Activated naive CD8-positive, alpha-beta T cell treated with anti-CD3 and anti-CD28 coated beads, Interleukin-2, amount 50 U/mL, for 24 hours (primary cell): ENCODE measurements around the gene PSMB3.

Experiments
- ATAC-seq: fragments of 150-1000 bp; cut with Tn5 transposase; one replicate; pipeline ENCODE4 v1.10.0; 2021
- DNase-seq: peaks from one replicate; pipeline ENCODE4 v3.0.0; 2021
- H3K27ac Mint-ChIP-seq: one replicate; pipeline ENCODE4 v1.8.0; 2021; ENCODE audit warnings: mild to moderate bottlenecking, mixed read lengths
- H3K27me3 Mint-ChIP-seq: one replicate; pipeline ENCODE4 v1.8.0; 2021; ENCODE audit warnings: mixed read lengths
- H3K36me3 Mint-ChIP-seq: one replicate; pipeline ENCODE4 v1.8.0; 2021; ENCODE audit warnings: low read depth, mixed read lengths
- H3K4me1 Mint-ChIP-seq: one replicate; pipeline ENCODE4 v1.8.0; 2021; ENCODE audit warnings: mixed read lengths
- H3K4me3 Mint-ChIP-seq: one replicate; pipeline ENCODE4 v1.8.0; 2021; ENCODE audit warnings: mild to moderate bottlenecking, moderate library complexity, mixed read lengths
- H3K9me3 Mint-ChIP-seq: one replicate; pipeline ENCODE4 v1.8.0; 2021; ENCODE audit warnings: mixed read lengths

Gene PSMB3

DNA sequence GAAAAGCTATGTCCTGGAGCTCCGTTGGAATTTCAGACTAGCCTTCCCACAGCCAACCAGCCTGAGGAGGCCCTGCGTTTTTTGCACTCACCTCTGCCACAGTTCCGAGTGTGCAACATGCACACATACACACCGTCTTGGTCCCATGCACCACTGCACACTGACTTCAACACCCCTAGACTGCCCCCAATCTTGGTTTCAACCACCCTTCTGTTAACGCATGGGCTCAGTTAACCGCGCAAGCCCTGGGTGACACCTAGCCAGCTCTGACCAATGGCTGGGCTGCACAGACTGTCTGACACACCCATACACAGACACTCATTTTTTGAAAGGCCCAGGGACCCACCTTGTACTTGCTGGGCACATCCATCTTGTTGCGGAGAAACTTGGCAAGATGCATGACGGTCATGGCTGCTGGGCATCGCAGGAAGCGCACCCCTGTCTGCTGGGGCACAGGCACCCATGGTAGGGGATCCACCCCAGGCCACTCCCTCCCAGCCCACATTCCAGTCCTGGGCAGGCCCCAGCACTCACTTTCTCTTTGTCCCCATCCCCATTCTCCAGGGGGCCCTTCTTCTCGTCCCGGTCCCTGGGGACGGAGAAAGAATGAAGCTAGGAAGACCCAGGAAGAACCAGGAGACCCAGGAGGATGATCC is 14.4 kb upstream of the PSMB3 start:
- H3K4me3 Mint-ChIP-seq = no peak overlapping the region
- no peak for ATAC-seq

DNA sequence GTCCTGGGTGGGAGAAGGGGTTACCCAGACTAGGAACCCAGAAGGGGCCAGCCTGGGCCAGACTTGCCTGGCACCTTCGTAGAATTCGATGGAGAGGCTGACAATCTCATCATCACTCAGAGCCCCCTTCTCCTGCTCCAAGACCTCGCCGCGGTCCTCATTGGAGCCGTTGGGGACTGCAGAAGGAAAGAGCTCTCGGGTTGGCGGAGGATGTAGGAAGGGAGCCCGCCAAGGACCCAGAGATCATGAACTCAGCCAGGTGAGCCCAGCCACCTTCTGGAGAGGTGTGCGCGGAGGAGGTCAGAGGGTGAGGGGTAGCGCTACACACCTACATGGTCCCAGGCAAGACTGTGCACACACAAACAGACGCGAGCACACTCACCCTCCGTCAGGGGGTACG is 13.9 kb upstream of the PSMB3 start:
- peaks cover 2% of the 10 kb centered on the region for H3K36me3 Mint-ChIP-seq
- no peak overlapping the region for H3K4me3 Mint-ChIP-seq

More for the DNA sequence above, 14.4 kb upstream of the PSMB3 start:
- Mint-ChIP-seq H3K27ac (no peak overlapping the region), H3K36me3 (peaks cover 2% of the 10 kb centered on the region), H3K9me3 (no peaks in the 10 kb centered on the region), H3K27me3 (peaks cover 5% of the 10 kb centered on the region), H3K4me1 (peaks cover 22% of the 10 kb centered on the region)
- no peak for DNase-seq

DNA sequence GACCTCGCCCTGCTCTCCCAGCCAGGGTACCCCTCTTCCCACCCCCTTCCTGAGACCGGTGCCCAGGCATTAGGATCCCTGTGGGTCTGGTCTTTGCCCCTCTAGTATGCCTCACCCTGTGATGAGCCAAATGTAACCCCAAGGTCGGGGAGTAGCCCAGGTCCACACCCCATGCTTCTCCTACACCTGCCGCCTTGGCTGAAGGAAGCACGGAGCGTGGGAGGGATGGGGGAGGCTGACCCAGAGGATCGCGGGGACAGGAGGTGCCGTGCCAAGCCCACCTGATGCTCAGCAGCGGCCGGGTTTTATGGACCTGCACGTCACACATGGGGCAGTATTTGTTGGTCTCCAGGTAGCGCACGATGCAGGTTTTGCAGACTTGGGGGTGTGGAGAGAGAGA is 13.2 kb upstream of the PSMB3 start:
- H3K9me3 Mint-ChIP-seq = no peaks in the 10 kb centered on the region
- H3K36me3 Mint-ChIP-seq = peaks cover 2% of the 10 kb centered on the region
- no peak overlapping the region for H3K4me3 Mint-ChIP-seq
- peaks cover 10% of the 10 kb centered on the region for H3K4me1 Mint-ChIP-seq
- DNase-seq (no peak), ATAC-seq (no peak)
- H3K27ac Mint-ChIP-seq = no peak overlapping the region
- peaks cover 15% of the 10 kb centered on the region for H3K27me3 Mint-ChIP-seq

More for the DNA sequence above, 13.9 kb upstream of the PSMB3 start:
- ATAC-seq (no peak), DNase-seq (no peak)
- Mint-ChIP-seq H3K9me3 (no peaks in the 10 kb centered on the region), H3K4me1 (peaks cover 16% of the 10 kb centered on the region), H3K27me3 (peaks cover 11% of the 10 kb centered on the region), H3K27ac (no peak overlapping the region)

DNA sequence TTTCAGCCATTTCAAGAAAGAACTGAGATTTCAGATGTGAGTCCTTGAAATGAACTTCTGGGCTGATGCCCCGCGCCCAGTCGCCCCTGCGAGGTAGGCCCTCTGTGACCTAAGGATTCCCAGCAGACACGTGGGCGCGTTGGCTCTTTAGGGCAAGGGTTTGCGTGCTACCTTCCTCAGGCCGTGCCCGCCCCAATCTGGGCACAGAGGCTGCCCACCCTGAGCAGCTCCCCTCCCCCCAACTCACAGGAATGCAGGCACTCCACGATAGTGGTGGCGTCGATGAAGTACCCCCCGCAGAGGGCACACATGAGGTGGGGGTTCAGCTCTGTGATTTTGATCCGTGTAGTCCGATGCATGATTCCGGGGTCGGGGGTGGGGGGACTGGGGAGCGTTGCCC is 12.5 kb upstream of the PSMB3 start:
- Mint-ChIP-seq H3K27me3 (peaks cover 22% of the 10 kb centered on the region), H3K4me1 (peaks cover 4% of the 10 kb centered on the region), H3K9me3 (no peaks in the 10 kb centered on the region), H3K4me3 (no peak overlapping the region), H3K27ac (no peak overlapping the region), H3K36me3 (no peaks in the 10 kb centered on the region)
- DNase-seq = no peak
- ATAC-seq = no peak

DNA sequence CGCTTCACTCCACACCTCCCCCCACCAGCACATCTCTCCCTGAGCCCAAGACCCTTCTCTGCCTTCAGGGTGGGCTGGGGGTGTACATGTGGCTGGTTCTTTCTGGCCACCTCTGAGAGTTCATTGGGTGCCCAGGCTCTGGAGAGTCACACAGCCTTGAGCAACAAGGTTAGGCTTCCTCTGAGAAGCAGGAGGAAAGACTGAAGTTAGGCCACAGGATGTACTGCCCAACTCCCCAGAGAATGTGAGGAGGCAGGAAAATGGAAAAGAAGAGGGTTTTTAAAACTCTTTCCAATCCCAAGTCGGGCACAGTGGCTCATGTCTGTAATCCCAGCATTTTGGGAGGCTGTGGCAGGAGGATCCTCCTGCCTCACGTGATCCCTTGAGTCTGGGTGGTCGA is 11.7 kb upstream of the PSMB3 start:
- peaks cover 28% of the 10 kb centered on the region for H3K27me3 Mint-ChIP-seq
- DNase-seq (no peak), ATAC-seq (no peak)
- no peaks in the 10 kb centered on the region for H3K36me3 Mint-ChIP-seq
- no peak overlapping the region for H3K27ac Mint-ChIP-seq
- H3K9me3 Mint-ChIP-seq = no peaks in the 10 kb centered on the region
- no peaks in the 10 kb centered on the region for H3K4me1 Mint-ChIP-seq
- no peak overlapping the region for H3K4me3 Mint-ChIP-seq

DNA sequence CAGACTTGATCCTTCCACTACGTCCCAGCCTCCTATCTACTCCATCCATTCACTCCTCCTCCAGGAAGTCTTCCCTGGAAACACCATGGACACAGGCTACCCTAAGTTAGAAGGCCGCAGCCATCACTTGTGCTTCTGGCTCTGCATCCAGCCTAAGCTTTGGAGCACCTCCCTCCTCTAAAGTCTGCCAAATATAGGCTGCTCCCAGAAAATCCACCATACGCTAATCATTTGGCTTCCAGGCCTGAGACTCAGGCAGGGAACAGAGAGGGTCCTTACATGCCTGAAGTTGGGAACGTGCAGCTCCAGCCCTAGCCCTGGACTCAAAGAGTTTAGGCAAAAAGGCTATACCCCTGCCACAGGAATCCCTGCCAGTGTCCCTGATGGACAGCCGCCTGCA is 11.1 kb upstream of the PSMB3 start:
- Mint-ChIP-seq H3K27me3 (peaks cover 35% of the 10 kb centered on the region), H3K4me1 (peaks cover 4% of the 10 kb centered on the region), H3K4me3 (no peak overlapping the region), H3K27ac (no peak overlapping the region), H3K9me3 (no peaks in the 10 kb centered on the region), H3K36me3 (no peaks in the 10 kb centered on the region)
- DNase-seq = no peak
- ATAC-seq = no peak

DNA sequence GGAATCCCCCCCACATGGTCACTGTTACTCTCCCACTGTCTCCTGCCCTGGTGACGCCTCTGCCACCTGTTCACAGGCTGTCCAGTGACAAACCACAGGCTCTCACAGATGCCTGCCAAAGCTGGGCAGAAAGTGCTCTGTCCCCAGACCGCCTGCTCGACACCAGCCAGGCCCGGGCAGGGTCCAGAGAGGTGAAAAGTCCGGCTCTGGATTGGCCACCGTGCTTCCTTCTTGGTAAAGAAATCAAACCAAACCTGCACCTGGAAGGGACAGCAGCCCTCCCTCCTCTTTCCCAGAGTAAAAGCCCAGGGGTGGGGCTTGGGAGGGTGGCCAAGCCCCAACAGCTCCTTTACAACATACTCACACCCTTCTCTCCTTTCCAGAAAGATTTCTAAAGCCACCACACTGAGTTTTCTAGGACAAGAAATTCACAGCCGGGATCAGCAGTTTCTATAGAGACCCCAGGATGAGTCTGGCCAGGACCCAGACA is 10.6 kb upstream of the PSMB3 start:
- DNase-seq (no peak), ATAC-seq (no peak)
- Mint-ChIP-seq H3K4me3 (no peak overlapping the region), H3K27ac (no peak overlapping the region), H3K4me1 (peaks cover 9% of the 10 kb centered on the region), H3K36me3 (no peaks in the 10 kb centered on the region), H3K27me3 (peaks cover 40% of the 10 kb centered on the region), H3K9me3 (no peaks in the 10 kb centered on the region)

DNA sequence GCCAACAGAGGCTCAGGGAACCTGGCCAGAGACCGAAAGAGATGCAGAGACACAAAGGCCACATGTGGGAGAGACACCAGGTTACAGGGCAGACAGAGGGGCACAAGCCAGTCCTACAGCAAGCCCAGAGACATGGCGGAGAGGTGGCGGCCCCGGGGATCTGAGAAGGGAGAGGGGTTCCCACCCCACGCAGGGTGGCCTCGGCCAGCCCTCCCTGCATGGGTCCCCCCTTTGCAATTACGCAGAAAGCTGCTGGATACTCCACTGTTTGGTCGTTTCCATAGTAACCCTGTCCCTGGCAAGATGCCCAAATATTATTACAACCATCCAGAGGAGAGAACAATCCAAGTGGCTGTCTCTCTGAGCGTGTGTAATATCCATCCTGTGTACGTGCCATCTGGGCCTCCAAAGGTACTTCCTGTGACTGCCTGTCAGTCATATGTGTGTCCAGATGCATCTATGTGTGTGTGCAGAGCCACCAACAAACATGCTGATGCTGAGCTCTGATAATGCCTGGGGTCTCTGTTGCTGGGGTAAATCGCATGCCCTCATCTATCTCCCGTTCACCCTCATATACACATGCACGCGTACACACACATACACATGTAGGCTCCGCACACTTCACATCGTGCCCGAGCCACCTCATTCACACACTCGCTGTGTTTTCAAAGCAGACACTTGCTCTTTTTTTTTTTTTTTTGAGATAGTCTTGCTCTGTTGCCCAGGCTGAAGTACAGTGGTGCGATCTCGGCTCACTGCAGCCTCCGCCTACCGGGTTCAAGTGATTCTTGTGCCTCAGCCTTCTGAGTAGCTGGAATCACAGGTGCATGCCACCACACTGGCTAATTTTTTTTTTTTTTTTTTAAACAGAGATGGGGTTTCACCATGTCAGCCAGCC is 9.9 kb upstream of the PSMB3 start:
- DNase-seq = no peak
- no peaks in the 10 kb centered on the region for H3K9me3 Mint-ChIP-seq
- peaks cover 9% of the 10 kb centered on the region for H3K4me1 Mint-ChIP-seq
- no peak overlapping the region for H3K27ac Mint-ChIP-seq
- no peak overlapping the region for H3K4me3 Mint-ChIP-seq
- H3K36me3 Mint-ChIP-seq = no peaks in the 10 kb centered on the region
- H3K27me3 Mint-ChIP-seq = peaks cover 40% of the 10 kb centered on the region
- ATAC-seq = no peak

DNA sequence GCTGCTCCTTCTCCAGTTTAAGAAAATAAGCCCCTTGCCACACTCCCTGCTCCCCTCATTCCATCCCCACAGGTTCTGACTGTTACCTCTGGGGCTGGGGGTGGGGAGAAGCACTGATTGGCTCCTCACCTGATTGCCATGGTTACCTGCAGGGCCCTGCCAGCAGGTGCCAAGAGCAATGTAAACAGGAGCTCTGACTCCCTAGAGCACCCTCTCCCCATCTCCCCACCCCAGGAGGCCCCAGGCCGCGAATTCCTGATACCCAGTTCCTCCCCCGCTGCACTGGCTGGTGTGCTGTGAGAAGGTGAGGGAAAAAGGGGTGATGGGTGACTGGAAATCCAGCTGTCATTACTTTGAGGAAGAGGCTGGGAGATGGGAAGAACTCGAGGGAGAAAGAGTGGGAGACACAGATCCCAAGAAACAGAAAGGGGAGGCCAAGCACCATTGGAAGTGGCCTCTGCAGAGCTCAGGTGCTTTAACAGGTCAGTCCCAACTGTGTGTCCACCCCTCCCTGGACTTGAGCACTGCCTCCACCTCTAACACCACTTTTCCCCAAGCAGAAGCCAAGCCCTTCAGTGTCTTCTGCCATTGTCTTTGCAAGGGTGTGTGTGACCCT is 8.9 kb upstream of the PSMB3 start:
- no peak for DNase-seq
- Mint-ChIP-seq H3K27ac (no peak overlapping the region), H3K4me1 (peaks cover 13% of the 10 kb centered on the region), H3K9me3 (no peaks in the 10 kb centered on the region), H3K36me3 (no peaks in the 10 kb centered on the region), H3K4me3 (no peak overlapping the region), H3K27me3 (peaks cover 44% of the 10 kb centered on the region)
- no peak for ATAC-seq

DNA sequence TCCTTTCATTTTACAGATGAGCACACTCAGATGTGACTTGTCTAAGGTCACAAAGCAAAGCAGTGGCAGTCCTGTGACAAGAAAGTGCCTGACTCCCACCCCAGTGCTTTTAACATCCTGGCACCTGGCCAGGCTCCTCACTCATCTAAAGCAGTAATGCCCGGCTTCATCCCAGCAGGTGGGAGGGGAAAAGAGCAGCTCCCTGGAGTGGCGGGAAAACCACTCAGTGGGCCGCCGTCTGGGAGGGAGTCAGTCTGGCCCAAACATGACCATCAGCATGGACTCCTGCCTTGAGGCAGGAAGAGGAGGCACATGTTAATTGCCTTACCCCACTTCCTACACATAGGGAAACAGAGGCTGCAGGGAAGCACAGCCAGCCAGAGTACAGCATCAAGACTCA is 7.0 kb upstream of the PSMB3 start:
- ATAC-seq = no peak
- Mint-ChIP-seq H3K4me1 (peaks cover 28% of the 10 kb centered on the region), H3K36me3 (no peaks in the 10 kb centered on the region), H3K27ac (no peak overlapping the region), H3K27me3 (peaks cover 55% of the 10 kb centered on the region), H3K9me3 (no peaks in the 10 kb centered on the region), H3K4me3 (no peak overlapping the region)
- no peak for DNase-seq

DNA sequence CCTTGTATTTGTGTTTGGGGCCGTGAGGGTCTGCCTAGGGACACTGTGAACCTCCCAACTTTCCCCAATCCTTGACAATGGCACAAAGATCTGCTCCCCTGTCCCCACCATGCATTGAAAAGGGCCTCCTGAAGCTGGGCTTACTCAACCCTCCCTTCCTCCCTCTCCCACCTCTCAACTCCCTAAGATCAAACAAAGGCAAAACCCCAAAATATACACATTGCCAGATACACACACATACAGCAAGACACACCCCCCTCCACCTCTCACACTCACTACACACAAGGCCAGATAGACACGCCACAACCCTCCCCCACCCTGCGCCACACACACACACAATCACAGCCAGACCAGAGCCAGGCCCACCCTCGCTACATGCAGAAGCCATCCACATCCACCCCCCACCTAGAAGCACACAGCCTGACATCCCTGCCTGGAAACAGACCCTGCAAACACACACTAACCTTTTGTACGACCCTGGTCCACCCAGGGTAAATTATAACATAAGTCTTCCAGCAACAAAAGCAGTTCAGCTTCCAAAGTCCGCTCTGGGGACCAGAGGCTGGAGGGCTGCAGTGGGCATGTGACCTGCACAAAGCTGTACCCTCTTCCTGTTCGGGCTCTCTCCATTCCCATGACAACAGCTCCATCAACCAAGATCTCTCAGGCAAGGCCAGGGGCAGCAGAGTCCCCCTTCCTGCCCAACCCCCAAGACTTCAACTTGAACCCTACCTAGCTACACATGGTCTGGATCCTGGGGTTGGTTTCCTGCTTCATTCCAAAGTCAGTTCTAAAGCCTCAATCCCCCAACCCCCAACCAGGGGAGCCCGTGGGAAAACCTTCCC is 6.3 kb upstream of the PSMB3 start:
- Mint-ChIP-seq H3K4me3 (peak overlapping the region; percentile 67), H3K36me3 (no peaks in the 10 kb centered on the region), H3K27ac (peak overlapping the region; percentile 35), H3K4me1 (peaks cover 35% of the 10 kb centered on the region), H3K9me3 (no peaks in the 10 kb centered on the region), H3K27me3 (peaks cover 60% of the 10 kb centered on the region)
- ATAC-seq (no peak), DNase-seq (no peak)

DNA sequence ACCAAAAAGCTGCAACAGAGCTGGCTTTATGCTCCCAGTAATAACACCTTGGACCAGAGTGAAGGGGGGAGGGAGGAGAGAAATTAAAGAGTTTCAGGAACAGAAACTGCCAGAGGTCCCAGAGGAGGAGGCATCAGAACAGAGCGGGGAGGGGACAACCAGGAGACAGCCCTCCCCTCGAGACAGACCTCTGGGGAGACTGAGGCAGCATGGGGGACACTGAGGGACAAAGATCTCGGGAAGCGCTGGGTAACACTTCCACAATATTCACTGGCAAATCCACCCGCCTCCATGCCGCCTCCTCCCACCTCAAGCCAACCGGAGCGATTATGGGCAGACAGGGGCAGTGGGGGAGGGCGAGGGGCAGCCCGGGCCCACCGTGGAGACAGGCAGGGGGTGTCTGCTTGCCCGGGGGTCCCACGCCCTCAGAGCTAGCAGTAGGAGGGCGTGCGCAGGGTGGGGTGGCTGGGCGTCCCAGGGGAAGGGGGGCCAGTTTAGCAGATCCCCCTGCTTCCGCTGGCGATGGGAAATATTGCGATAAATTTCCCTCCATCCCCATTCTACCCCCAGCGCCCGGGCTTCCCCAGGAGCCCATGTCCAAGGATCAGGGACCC is 5.6 kb upstream of the PSMB3 start:
- Mint-ChIP-seq H3K4me1 (peaks cover 42% of the 10 kb centered on the region), H3K27me3 (peaks cover 66% of the 10 kb centered on the region), H3K27ac (peak overlapping the region; percentile 35), H3K36me3 (peaks cover 3% of the 10 kb centered on the region), H3K4me3 (peak overlapping the region; percentile 67), H3K9me3 (no peaks in the 10 kb centered on the region)
- ATAC-seq (no peak), DNase-seq (no peak)

DNA sequence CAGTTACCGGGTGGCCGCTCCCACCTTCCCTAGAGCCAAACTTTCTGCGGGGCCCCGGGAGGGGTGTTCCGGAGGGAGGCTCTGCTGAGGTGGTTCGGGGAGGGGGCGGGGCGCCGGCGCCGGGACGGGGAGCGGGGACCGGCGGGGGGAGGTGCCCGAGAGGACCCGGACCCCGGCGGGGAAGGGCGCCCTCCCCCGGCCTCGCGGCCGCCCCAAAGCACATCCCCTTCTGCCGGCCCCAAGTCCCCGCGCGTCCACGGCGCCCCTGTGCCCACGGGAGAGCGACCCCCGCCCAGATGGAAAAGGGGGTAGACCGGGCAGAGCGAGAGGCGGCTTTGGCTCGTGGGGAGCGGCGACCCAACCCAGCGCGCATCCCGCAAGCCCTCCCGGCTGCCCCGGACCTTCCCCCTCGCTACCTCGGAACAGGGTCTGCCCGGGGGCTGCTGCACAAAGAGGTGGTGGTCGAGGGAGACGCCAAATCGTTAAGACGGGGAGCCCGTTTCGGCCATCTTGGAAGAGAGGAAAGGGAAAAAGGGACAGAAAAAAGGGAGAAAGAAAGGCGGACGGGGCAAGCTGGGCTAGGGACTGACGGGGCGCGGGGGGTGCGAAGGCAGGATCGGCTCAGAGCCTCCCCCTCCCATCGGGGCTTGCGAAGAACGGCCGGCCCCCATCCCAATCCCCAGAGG is 4.9 kb upstream of the PSMB3 start:
- DNase-seq = peak; percentile 29
- no peak overlapping the region for H3K27ac Mint-ChIP-seq

More for the DNA sequence above, 4.9 kb upstream of the PSMB3 start:
- Mint-ChIP-seq H3K27me3 (peaks cover 69% of the 10 kb centered on the region), H3K4me1 (peaks cover 47% of the 10 kb centered on the region), H3K36me3 (peaks cover 8% of the 10 kb centered on the region), H3K9me3 (no peaks in the 10 kb centered on the region), H3K4me3 (peak overlapping the region; percentile 59)
- ATAC-seq = no peak
